CD4-positive, alpha-beta T cell treated with Interleukin-2 at 100 ng/mL for 4 hours (primary cell): ENCODE results near the gene APBB1.

Experiments
- DNase-seq: peaks from one replicate; pipeline ENCODE4 v3.0.0-alpha.2; 2020; ENCODE audit warnings: low spot score

APBB1 gene

DNA sequence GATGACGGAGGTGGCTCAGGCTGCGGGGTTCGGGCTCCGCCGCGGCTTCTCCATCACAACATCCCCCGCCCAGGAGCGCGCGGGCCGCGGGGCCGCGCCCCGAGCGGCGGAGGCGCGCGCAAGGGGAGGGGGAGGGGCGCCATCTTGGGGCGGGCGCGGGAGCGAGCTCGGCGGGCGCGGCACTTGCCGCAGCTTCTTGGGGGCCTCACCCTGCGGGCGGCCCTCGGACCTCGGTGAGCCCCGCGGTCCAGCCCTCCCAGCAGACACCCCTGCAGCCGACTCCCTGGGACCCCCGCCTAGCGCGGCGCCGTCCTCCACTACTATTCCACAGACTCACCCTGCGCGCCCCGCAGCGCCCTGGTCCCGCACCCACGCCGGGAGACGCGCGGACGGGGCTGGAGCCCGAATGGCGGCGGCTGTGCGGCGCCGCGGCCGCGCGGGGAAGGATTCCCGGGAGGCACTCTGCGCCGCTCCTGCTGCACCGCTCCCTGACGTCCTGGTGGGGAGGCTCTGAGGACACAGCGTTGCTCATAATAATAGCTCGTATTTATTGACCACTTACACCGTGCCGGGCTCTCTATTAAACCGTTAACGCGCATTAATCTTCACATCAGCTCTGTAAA is at the start of gene APBB1:
APBB1 (minus strand) TSS at position 86 of the 623 bp plus-strand sequence. CDS start 7,747 bp downstream, outside the sequence.
- DNase-seq, result peak; percentile 68

DNA sequence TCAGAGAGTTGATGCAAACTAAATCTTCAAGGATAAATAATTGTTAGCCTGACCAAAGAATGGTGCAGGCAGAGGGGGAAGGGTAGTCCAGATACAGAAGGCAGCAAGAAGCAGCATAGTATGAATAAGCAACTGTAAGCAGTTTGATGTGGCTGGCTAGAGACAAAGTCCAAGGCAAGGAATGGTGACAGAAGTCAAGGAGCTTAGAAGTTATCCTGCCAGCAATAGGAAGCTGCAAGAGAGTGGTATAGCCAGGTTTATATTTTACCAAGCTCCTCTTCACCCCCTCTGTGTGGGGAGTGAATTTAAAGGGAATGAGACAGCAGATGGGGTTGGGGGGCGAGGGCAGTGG is 40.2 kb upstream of the APBB1 start:
- no peak for DNase-seq

DNA sequence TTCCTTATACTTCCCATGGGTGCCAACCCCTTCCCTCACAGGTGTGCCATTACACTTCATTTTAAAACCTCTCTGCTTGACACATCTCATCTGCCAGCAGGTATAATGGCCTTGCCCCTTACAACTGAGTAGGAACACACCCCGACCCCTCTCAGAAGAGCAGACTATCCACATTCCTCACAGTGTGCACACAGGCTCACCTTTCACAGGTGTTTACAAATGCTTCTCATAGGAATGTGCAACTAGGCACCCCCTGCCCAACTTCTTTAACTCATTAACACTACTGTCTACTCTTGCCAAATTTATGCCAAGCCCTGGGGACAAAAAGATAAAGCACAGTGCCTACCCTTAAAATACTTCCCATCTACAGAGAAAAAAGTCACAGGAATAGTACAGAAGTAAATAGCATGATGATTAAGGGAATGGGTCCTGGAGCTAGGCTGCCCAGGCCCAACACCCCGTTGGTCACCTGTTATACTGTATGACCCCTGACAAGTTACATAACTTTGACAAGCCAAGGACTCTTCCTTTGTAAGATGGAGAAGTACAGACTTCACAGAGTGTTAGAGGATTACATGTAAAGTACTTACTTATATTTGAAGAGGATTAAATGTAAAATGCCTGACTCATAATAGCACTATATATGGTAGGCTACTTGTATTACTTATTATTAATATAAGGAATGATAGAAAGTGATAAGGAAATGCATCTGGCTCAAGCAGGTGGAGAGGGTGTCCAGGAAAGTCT is 39.6 kb upstream of the APBB1 start:
- no peak for DNase-seq

DNA sequence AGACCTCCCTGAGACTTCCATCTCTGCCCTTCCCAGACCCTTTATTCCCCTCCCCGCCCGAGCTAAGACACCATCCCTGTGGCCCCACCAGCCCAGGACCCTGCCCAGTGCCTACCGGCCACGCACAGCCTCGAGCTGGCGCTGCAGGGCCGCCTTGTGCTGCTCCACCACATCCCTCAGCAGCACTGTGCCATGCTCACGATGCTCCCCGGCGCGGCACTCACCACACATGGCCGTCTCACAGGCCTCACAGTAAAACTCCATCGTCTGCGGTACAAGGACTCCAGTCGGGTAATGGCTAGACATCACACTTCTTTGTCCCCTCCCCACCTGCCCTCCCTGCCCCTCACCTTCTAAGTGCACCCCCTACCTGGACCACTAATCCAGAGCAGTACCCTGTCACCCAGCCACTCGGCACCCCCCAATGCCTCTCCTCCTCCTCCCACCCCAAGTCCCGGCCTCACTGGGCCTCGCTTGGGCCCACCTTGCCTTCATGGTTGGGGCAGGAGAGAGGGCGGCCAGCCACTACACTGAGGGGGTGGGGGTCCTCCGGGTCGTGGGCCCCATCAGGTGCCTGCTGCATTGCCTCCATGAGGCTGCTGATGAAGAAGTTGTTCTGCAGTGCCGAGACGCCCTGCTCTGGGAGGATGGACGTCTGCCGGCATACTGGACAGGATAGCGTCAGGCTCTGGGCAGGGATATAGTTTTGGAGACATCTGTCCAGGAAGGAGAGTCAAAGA is 38.9 kb upstream of the APBB1 start:
- DNase-seq, result no peak

DNA sequence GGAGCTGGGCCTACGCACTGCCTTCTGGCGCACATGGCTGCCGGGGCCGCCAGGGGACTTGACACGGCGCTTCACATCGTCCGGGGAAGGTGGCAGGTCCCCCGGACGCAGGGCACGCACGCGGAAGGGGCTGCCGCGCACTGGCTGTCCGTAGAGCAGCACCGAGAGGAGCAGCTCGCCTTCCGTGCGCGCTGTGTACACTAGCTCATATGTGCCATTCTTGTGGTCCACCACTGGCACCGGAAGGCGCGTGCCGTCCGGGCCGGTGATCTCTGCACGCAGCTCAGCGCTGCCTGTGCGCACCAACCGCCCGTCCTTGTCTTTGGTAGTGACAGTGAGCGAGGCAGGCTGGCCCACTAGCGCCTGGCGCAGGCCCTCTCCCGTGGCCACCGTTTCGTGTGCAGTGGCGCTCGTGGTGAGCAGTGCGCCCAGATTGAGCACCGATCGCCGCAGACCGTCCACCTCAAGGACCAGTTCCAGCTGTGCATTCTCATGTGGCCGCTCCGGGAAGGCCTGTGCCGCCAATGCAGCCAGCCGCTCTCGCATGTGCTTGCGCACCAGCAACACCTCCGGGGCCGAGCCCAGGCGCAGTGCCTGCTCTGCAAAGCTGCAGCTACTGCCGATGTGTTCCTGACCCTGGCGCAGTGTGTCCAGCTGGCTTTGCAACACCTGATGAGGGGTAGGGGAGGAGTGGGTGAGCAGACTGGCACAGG is 37.6 kb upstream of the APBB1 start:
- DNase-seq, result no peak

DNA sequence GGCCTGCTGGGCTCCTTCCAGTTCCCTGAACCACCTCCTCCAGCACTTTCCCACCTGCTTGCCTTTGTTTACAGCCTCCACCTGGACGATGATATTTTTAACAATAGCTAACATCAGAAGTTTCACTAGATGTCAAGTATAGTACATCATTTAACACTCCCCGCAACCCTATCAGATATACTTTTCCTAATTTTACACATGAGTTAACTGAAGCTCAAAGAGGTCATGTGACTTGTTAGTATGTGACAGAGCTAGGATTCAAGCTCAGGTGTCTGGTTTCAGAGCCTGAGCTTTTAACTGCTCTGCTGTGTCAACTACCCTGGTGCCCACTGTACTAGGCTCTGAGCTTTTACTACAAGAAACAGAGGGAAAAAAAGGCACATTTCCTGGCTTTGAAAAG is 36.2 kb upstream of the APBB1 start:
- DNase-seq, result no peak

DNA sequence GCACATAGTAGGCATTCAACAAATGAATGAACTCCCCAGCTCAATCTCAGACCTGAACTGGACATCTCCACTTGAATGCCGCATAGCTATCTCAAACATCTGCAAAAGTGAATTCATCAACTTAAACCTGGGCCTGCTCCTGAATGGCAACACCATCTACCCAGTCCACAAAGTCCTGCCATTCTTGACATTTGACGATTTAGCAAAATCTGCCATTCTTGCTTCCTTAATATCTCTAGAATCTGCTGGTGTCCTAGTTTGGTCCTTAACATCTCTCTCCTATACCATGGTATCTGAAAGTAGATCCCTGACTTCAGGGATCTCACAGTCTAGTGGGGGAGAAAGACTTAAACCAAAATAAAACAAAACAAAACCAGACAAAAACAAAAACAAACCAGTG is 34.3 kb upstream of the APBB1 start:
- DNase-seq, result no peak

DNA sequence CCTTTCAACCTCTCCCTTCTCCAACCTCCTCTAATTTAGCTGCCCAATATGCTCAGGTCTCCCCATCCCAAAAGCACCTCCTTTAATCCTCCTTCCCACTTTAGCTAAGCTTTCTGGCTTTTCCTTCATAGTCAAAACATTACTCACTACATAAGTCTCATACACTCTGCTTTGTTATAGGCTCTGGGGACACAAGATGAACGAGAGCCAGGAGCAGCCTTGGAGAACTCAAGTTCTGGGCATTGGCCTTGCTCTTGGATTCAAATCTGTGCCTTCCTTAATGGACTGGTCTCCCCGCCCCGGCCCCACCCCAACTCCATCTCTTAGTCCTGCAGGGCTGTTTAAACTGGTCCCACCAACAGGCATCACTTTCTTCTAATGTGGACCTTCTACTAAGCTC is 33.3 kb upstream of the APBB1 start:
- DNase-seq, result no peak

DNA sequence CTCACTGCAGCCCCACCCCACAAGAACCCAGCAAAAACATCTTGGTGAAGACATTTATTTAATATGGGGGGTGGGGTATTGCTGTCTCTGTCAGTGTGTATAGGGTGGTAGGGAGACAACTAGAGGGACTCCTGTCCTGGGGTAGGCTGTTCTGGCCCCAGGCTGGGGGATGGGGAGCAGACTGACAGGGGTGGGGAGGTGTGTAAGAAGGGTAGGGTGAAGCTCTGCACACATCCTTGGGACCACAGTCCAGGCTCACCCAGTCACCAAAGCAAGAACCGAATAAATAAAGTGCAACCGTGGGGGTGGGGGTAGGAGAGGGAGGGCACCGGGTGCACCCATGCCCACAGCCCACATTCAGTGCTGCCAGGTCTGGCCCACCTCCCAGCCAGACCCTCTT is 29.7 kb upstream of the APBB1 start:
- DNase-seq, result no peak

DNA sequence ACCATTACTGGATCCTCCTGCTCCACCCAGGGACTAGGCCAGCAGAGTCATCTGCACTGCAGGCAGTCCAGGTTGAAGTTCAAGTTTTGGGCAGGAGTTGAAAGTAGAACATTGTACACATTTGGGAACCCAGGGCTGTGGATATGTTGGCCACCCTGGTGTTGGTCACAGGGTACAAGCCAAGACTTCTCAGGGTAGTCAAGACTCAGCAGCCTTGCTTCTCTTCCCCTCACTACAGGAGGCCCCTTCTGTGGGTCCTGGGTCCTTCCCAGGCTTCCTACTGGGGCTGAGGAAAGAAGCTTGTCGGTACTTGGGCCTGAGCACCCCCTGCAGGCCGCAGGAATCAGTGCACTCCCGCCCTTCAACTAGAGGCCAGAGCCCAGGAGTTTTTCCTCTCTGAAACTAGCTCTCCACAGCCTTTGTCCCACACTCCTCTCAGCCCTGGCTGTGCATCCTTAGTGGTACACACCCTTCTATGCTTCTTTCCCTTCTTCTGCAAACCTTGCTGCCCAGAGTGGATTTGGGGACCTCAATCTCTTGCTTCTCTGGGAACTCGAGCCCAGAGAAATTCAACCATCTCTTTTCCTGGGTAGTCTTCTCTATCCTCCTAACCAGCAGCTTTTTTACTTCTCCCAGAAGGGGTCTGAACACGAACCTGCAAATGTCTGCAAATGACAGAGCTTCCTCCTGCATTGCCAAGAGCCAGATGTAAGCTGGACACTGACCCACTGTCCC is 24.5 kb upstream of the APBB1 start:
- DNase-seq, result peak; percentile 61

DNA sequence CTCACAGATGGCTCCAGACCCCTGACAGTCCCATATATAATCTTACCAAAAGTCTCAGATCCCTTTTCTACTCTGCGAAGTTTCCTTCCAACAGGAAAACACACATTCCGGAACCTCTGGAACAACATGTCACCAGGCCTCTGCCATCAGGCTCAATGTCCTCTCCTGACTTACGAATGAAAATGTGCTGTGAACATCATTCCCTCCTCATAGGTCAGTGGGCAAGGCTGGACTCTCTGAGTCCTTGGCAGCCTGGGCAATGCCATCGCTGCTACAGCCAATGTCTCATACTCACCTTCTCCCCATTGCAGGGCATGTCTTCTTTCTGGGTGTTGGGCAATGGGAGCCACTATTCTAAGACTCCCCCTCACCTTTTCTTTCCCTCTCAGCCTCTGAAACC is 23.5 kb upstream of the APBB1 start:
- no peak for DNase-seq

DNA sequence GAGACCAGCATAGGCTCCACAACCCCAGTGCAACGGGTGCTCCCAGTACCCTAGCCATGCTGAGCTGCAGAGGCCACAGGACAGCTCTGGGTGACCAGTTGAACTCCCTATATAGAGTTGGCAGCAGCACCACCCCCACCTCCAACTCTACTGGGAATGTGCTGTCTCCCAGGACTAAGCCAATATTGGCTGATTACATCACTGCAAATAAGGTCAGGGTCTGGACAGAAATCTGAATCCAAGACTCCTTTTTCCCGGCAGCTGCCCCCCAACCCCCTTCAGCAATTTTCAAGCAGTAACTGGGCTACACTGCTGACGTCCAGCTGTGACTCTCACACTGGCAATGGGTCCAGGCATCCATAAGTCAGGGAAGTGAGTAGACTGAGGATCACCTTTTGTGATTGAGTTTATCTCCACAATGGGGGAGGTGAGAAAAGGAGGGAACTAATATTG is 22.0 kb upstream of the APBB1 start, which contains the start of gene HPX:
HPX (minus strand) TSS at position 82 of the 453 bp plus-strand sequence; CDS start at position 58, 24 bp downstream.
- DNase-seq, result no peak

DNA sequence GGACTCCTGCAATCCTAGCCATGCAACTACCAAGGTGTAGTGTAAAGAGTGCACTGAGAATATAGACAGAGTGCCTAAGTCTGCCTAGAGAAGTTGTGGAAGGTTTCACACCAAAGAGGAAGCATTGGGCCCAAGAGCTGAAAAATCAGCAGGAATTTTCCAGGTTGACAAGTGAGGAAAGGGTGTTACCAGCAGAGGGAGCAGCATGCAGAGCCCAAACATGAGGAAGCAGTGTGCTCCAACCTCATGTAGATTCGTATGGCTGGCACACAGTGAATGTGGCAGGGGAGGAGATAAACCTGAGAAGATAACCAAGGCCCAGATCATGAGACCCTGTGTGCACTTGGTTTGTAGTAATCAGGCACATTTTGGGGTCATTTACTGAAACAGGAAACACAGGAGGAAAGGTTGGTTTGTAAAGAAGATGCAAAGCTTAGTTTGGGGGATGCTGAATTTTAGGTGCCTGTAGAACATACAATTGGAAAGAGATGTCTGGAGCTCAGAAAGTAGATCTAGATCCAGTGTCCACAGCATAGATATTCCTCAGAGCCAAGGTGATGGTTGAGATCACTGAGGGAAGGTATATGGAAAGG is 20.2 kb upstream of the APBB1 start:
- DNase-seq, result peak; percentile 49

DNA sequence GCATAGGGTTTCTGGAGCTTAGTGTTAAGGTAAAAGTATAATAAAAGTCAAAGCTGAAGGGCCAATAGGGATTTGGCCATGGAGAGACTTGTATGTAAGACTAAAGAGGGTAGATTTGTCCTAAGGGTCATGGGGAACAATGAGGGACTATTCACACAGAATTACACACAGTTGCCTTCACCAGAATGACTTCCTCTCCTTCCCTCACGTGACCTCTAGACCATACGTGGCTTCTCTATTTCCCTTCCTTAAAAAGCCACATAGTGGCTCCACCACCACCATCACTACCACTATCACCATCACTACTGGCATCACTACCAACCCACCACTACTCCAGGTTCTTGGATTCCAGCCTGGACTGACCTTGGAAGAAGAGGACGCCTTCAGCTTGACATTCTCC is 19.1 kb upstream of the APBB1 start:
- DNase-seq, result peak; percentile 13

DNA sequence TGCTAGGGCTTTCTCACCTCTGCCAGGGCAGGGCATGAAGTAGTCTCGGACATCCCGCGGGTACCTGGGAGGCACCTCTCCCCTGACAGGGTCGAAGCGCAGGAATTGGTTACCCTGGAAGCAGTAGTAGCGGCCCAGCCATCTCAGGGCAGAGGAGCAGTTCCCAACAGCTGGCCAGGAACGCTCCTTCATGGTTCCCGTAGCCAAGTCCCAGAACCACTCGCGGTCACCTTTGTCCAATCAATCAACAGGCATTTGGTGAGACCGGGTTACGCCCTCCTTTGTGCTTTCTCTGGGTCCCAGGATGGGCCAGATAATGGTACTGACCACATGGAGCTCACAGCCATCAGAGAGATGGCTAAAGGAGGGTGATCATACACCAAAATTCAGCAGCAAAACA is 18.5 kb upstream of the APBB1 start:
- DNase-seq, result no peak

DNA sequence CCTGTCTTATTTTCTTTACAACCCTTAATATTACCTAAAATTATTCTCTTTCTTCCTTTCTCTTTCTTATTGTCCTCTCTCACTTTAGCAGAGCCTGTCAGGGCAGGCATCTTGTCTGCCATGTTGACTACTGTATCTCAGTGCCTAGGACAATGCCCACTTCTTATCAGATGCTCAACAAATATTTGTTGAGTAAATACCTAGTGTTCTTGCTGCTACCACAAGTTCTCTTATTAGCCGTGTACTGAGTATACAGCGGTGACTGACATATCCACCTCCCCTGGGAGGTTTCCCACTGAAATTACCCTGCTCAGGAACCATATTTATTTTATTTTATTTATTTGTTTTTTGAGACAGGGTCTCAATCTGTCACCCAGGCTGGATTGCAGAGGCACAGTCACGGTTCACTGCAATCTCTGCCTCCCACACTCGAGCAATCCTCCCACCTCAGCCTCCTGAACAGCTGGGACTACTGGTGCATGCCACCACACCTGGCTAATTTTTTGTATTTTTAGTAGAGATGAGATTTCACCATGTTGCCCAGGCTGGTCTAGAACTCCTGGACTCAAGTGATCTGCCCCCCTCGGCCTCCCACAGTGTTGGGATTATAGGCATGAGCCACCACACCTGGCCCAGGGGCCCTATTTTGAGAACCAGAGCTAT is 15.2 kb upstream of the APBB1 start:
- no peak for DNase-seq

DNA sequence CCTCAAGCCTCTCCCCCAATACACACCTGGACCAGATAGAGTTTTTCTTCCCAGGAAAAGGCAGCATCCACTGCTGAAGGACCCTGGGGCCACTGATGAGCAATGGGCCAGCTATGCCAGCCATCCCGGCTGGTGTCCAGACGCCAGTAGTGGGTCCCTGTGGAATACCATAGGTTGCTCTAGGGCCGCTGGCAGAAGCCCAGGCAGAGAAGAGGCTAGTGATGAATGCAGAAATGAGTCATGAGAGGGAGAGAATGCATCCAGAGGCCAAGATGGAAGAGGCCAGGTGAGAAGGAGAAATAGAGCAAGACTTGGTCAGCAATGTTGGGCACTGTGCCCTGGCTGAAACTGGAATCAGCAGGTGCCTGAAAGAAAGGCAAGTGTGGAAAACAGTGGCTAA is 13.0 kb upstream of the APBB1 start:
- no peak for DNase-seq

DNA sequence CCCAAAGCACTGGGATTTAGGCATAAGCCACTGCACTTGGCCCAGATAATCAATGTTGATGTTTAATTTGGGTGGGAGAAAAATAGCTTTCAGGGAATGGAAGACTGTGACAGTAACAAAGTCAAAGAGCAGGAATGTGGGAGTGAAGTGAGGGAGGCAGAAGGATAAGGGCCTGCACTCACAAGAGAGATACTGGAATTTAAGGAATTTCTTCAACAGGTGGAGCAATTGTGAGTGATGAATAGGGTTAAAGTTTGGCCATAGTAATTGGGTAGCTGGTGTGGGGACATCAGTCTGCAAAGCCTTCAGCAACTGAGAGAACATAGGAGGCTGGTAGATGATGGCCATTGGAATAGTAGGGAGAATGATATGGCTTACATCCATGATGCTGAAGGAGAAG is 8.6 kb upstream of the APBB1 start:
- DNase-seq, result no peak

DNA sequence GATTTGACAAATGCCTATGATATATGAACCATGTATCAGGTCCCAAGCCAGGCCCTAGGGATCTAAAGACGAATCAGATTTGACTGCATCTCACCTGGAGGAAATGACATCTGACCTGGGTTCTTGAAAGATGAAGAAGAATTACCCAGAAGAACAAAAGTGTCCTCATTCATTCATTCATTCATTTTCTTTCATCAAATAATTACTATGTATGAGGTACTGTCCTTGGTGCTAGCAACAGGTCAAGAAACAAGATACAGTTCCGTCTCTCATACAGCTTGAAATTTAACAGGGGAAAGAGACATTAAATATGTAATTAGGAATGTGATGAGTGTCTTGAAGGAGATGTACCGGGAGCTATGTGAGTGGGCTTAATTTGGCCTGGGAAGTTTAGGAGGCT is 1.8 kb upstream of the APBB1 start:
- DNase-seq, result no peak

DNA sequence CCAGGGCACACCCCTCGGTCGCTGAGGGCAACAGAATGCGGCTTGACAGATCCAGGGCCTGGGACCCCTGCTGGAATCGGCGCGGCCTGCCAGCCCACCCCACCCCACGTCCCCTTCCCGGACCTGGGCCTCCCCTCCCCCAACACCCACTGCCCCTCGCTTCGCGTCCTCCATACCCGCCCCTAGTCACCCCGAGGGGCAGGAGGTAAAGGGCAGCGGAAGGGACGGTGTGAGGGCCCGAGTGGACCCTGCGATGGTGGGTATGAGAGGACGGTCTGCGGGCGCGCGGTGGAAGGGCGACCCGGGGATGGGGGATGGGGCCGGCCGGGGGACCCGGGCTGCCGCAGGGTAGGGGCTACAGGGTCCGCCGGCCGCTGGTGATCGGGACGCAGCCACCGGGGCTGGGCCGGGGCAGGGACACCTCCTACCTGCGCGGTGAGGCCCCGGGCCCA is 311 bp downstream of the APBB1 start:
- no peak for DNase-seq
